Epithelial cell of proximal tubule (primary cell): ENCODE measurements around the gene LYRM1. TPM values are rescaled to one million over a fixed set of nuclear protein-coding genes. Genes with fewer than 3 reads are reported as not detected.

Experiments used
- DNase-seq: peaks from one replicate; pipeline ENCODE4 v3.0.0-alpha.2; 2011; ENCODE audit warnings: low read depth
- H3K4me3 ChIP-seq: 2 replicates; pipeline ENCODE4 v1.5.1; 2011; ENCODE audit warnings: low read depth, mild to moderate bottlenecking, low read length
- total RNA-seq: library from RNA; depleted of rRNA; stranded (reverse); fragments of >200 nt; gene quantifications from 2 replicates; pipeline ENCODE4 v1.2.3, GENCODE V29; 2015
- TF ChIP-seq, protein P1 (sequence below): conservative IDR thresholded peaks from 2 replicates; pipeline ENCODE4 v1.5.1; 2012; ENCODE audit warnings: low read depth, mild to moderate bottlenecking, low read length

Gene LYRM1, protein sequence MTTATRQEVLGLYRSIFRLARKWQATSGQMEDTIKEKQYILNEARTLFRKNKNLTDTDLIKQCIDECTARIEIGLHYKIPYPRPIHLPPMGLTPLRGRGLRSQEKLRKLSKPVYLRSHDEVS
- total RNA-seq = 23.8 and 32.8 TPM in 2 replicates

DNA sequence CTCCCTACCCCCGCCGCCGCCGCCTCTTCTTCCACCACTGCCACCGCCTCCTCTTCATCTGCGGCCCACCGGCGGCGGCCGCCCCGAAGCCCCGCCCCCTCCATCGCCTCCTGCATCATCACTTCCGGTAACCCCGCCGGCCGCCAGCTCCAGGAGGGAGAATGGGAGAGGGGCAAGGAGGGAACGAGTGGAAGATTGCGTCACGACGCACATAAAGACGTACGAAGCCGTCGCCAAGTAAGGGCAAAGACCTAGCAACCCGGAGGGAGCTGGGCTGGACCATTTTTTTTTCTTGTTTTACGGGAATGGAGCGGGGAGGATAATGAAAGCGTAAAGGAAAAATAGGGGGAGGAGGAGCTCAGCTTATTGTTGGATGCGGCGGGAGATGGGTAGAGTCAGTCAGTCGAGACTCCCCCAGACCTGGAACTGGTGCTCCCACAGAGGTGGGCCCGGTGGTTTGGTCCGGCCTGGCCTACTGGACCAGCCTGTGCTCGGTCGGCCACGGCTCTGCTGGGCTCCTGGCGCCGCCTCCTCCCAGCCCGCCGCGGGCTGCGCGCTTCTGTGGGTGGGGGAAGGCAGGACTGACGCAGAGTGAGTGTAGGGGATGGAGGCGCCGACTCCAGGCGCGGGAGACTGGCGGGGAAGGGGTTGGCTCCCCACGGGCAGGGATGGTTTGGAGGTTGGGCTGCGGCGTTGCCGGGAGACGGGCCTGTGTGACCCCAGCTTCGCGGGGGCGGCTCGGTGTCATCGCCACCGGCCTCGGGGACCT lies at the start of gene LYRM1, which contains the start of gene DCUN1D3:
Gene LYRM1 (plus strand): TSS at position 473 of the 769 bp plus-strand sequence. CDS start 14,785 bp downstream, outside the sequence.
Gene DCUN1D3 (minus strand): TSS at position 60 of the 769 bp plus-strand sequence. CDS start 37,820 bp downstream, outside the sequence.
- TF ChIP-seq, protein P1, sequence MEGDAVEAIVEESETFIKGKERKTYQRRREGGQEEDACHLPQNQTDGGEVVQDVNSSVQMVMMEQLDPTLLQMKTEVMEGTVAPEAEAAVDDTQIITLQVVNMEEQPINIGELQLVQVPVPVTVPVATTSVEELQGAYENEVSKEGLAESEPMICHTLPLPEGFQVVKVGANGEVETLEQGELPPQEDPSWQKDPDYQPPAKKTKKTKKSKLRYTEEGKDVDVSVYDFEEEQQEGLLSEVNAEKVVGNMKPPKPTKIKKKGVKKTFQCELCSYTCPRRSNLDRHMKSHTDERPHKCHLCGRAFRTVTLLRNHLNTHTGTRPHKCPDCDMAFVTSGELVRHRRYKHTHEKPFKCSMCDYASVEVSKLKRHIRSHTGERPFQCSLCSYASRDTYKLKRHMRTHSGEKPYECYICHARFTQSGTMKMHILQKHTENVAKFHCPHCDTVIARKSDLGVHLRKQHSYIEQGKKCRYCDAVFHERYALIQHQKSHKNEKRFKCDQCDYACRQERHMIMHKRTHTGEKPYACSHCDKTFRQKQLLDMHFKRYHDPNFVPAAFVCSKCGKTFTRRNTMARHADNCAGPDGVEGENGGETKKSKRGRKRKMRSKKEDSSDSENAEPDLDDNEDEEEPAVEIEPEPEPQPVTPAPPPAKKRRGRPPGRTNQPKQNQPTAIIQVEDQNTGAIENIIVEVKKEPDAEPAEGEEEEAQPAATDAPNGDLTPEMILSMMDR = no peak
- peak; percentile 89 for DNase-seq
- H3K4me3 ChIP-seq = peak within 1 kb of the TSS; percentile 89

DNA sequence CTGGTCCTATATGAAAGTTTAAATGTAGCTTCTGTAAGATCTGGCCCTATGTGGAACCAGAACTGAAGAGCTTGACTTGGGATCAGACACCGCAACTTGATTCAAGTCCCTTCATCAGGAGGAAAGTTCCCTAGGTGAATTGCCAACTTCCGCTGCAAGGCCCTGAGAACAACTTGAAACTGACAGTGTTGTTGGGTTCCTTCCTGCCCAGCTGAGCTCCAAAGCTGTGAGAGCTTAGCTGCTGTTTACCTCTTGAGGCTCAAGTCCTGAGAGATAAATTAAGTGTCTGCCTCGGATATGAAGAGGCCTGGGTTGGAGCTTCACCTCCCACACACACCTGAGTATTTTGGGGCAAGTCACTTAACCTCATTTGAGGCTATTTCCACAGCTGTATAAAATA lies 49.6 kb upstream of the LYRM1 start:
- TF ChIP-seq, protein P1 = no peak
- DNase-seq = no peak
- no peak overlapping the region for H3K4me3 ChIP-seq

DNA sequence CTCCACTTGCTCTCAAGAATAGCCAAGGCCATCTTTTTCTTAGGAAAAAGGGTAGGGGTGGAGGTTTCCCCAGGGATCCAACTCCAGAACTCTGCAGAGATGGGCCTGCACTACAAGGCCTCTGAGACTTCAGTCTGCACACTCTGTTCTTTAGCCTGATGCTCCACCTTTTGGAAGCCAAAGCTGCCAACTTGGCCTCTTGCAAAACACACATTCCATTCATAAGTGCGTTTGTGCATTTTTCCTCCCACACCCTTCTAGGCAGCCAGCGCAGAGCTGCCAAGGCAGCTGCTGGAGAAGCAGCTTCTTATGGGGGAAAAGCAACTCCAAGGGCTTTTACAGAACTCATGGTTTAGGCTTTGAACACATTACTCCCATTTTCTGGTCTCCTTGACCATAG lies 49.0 kb upstream of the LYRM1 start:
- H3K4me3 ChIP-seq = no peak overlapping the region
- TF ChIP-seq, protein P1 = no peak
- peak; percentile 42 for DNase-seq

DNA sequence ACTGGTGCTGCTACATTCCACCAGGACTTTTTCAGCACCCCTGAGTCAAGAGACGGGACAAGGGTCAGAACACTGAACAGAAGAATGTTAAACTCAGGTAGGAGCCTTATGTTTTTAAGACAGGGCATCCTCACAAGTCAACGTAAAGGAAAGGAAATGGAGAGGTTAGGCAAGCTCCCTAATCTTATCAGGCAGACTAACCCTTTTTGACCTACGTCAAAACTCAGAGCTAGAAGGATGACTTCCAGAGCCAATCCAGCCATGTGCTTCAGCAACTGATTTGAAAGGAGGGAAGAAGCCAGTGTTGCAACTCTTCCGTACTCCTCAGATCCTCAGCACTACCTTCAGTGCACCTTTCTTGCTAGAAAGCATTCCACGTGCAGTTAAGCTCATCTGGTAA lies 47.4 kb upstream of the LYRM1 start:
- no peak overlapping the region for H3K4me3 ChIP-seq
- TF ChIP-seq, protein P1 = no peak
- no peak for DNase-seq

DNA sequence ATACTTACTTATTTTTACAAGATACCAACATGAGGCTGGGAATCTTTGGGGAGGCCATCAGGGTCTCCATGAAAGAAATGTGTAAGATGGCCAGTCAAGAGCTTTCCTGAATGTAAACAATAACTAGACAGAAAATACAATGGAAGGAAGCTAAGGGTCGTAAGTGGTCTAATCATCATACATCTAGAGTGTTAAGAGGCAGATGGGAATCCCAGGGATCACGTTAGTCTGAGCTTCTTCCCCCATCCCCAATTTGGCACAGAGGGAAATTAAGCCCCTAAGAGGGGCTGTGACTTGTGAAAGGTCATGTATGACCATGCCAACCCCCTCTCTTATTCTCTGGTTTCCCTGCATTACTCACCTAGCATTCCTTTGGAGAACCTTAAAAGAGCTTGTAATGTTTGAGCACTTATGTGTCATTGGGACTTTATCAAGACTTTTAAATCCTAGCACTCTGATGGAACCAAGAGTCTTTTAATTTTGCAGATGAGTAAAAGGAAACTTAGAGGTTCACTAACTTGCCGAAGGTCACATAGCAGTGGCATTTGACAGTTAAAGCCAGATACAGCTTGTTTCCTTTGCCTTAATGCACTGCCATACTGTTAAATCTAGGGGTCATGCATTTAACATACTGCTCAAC lies 46.5 kb upstream of the LYRM1 start:
- no peak overlapping the region for H3K4me3 ChIP-seq
- DNase-seq = no peak
- TF ChIP-seq, protein P1 = no peak

DNA sequence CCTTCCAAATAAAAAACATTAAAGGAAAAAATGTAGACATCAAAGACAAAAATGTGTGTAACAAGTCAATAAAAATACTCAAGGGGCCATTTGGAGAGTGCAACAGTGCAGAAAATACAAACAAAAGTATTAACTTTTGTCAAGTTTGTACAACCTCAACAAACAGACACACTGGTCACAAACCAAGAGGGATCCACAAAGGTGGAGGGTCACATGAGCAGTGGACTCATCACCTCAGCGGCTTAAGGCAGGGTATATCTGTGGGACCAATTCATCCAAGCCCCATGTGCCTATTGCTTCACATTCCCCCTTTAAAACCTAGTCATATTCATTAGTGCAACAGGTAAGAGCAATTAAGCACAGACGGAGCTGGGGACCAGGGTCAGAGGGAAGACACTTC lies 45.6 kb upstream of the LYRM1 start:
- H3K4me3 ChIP-seq = no peak overlapping the region
- TF ChIP-seq, protein P1 = no peak
- DNase-seq = no peak
